HepG2 (cell line): ENCODE data around the gene ING5. TPM values are rescaled to one million over a fixed set of nuclear protein-coding genes. Genes with fewer than 3 reads are reported as not detected.

Experiments used
- AHR ChIP-seq: IDR thresholded peaks from 2 replicates; pipeline ENCODE4 v1.6.1; 2018; ENCODE audit warnings: missing genetic modification reagents, missing compliant biosample characterization
- EED ChIP-seq: sonication (generic); formaldehyde crosslinking; IDR thresholded peaks from 2 replicates; pipeline ENCODE4 v1.5.0; 2020; ENCODE audit warnings: mild to moderate bottlenecking, missing genetic modification reagents
- FOXP1 ChIP-seq, 2 experiments: fragments of 450-650 bp in 1 of 2; IDR thresholded peaks; 2 replicates each; pipeline ENCODE4 v1.6.1; 2017 to 2018; ENCODE audit warnings: antibody characterized with exemption in 1 of 2
- HNF4G ChIP-seq, 2 experiments: sonication (generic) in 1 of 2; formaldehyde crosslinking in 1 of 2; IDR thresholded peaks; 2 replicates each; pipeline versions ENCODE4 v1.4.0 to v1.6.1; 2011 to 2020; ENCODE audit warnings: borderline replicate concordance in 2 of 2, low read depth in 2 of 2, mild to moderate bottlenecking in 2 of 2, low read length in 1 of 2, missing genetic modification reagents in 1 of 2, moderate library complexity in 1 of 2
- MED8 ChIP-seq: sonication (generic); formaldehyde crosslinking; IDR thresholded peaks from 2 replicates; pipeline ENCODE4 v1.8.1; 2023; ENCODE audit warnings: mild to moderate bottlenecking, missing genetic modification reagents; ENCODE audit not compliant: insufficient replicate concordance
- MTA1 ChIP-seq: sonication (generic); formaldehyde crosslinking; IDR thresholded peaks from 2 replicates; pipeline ENCODE4 v1.4.0; 2020; ENCODE audit warnings: missing genetic modification reagents, mild to moderate bottlenecking, borderline replicate concordance
- RXRB ChIP-seq: IDR thresholded peaks from 2 replicates; pipeline ENCODE4 v1.6.1; 2016; ENCODE audit warnings: borderline replicate concordance, missing genetic modification reagents, missing compliant biosample characterization
- SNAPC4 ChIP-seq: sonication (generic); formaldehyde crosslinking; IDR thresholded peaks from 2 replicates; pipeline ENCODE4 v1.4.0; 2020; ENCODE audit warnings: mild to moderate bottlenecking, missing genetic modification reagents
- TBX2 ChIP-seq: sonication (generic); formaldehyde crosslinking; IDR thresholded peaks from 2 replicates; pipeline ENCODE4 v1.5.0; 2020; ENCODE audit warnings: missing genetic modification reagents, mild to moderate bottlenecking, borderline replicate concordance
- ZBTB7B ChIP-seq: sonication (generic); formaldehyde crosslinking; IDR thresholded peaks from 2 replicates; pipeline ENCODE4 v1.4.0; 2020; ENCODE audit warnings: missing genetic modification reagents
- ZHX1 ChIP-seq: sonication (generic); formaldehyde crosslinking; IDR thresholded peaks from 2 replicates; pipeline ENCODE4 v1.8.1; 2022; ENCODE audit warnings: low read depth, mild to moderate bottlenecking, missing genetic modification reagents
- ZNF772 ChIP-seq: sonication (generic); formaldehyde crosslinking; IDR thresholded peaks from 2 replicates; pipeline ENCODE4 v1.5.0; 2020; ENCODE audit warnings: mild to moderate bottlenecking, missing genetic modification reagents
- ZNF883 ChIP-seq: sonication (generic); formaldehyde crosslinking; IDR thresholded peaks from 2 replicates; pipeline ENCODE4 v1.5.1; 2020; ENCODE audit warnings: mild to moderate bottlenecking, missing genetic modification reagents; ENCODE audit errors: not compliant biosample characterization
- polyA plus RNA-seq, 8 experiments: library from polyadenylated mRNA; depleted of rRNA in 3 of 8; stranded (reverse) in 7 of 8; unstranded in 1 of 8; fragments of >200 nt; fragmentation: Illumina TruSeq in 4 of 8; extraction: Trizol in 4 of 8; gene quantifications; 2 replicates each; pipeline versions ENCODE4 v1.2.1 to v1.2.3, GENCODE V29; 2011 to 2016; ENCODE audit warnings: low read depth in 4 of 8, missing spikeins in 1 of 8, mixed read lengths in 1 of 8; ENCODE audit not compliant: insufficient read depth in 1 of 8
- total RNA-seq, 5 experiments: library from RNA; depleted of rRNA; stranded (reverse); fragments of >200 nt; fragmentation: Illumina TruSeq; extraction: Trizol; gene quantifications; 2 replicates each; pipeline ENCODE4 v1.2.3, GENCODE V29; 2016; ENCODE audit warnings: low read depth in 1 of 5
- TF ChIP-seq, protein P1 (sequence below): sonication (generic); formaldehyde crosslinking; IDR thresholded peaks from 2 replicates; pipeline ENCODE4 v1.5.1; 2020; ENCODE audit warnings: mild to moderate bottlenecking, missing genetic modification reagents, moderate library complexity

The ING5 gene
- total and polyA plus RNA-seq, 2 of the 13 experiments (the other 11 are each of a cell fraction or from before 2014, with no cell fraction given): 61.9 to 71.9 TPM

GRCh38 chr2:241775223-241776177, 73.7 kb downstream of the ING5 start (continued):
- TF ChIP-seq HNF4G (IDR thresholded peaks at IDR 0.05; ENCODE audit: borderline replicate concordance, low read depth, low read length) (peak; percentile 42; the same call in 1 of the 2 replicates), HNF4G (CRISPR knock-in tag; IDR thresholded peaks at IDR 0.05; ENCODE audit: borderline replicate concordance, low read depth) (peak; percentile 91; the same call in 1 of the 2 replicates), SNAPC4 (no peak), MED8 (CRISPR knock-in tag) (no peak), ZNF883 (CRISPR knock-in tag) (peak; percentile 32), TBX2 (CRISPR knock-in tag) (peak; percentile 73), ZHX1 (CRISPR knock-in tag) (peak; percentile 37; the same call in 1 of the 2 replicates), ZBTB7B (CRISPR knock-in tag) (peak; percentile 6; the same call in 1 of the 2 replicates), EED (CRISPR knock-in tag) (peak; percentile 72), AHR (CRISPR knock-in tag) (0 out of 2 replicates have a peak, but pooled peaks have one; percentile 35), ZNF772 (CRISPR knock-in tag) (peak; percentile 63; the same call in 1 of the 2 replicates), MTA1 (CRISPR knock-in tag) (peak; percentile 77; the same call in 1 of the 2 replicates), RXRB (CRISPR knock-in tag) (no peak; the same call in none of the 2 replicates), FOXP1 (IDR thresholded peaks at IDR 0.05) (no peak), FOXP1 (CRISPR knock-in tag; IDR thresholded peaks at IDR 0.05) (0 out of 2 replicates have a peak, but pooled peaks have one; percentile 11)
- TF ChIP-seq, protein P1, sequence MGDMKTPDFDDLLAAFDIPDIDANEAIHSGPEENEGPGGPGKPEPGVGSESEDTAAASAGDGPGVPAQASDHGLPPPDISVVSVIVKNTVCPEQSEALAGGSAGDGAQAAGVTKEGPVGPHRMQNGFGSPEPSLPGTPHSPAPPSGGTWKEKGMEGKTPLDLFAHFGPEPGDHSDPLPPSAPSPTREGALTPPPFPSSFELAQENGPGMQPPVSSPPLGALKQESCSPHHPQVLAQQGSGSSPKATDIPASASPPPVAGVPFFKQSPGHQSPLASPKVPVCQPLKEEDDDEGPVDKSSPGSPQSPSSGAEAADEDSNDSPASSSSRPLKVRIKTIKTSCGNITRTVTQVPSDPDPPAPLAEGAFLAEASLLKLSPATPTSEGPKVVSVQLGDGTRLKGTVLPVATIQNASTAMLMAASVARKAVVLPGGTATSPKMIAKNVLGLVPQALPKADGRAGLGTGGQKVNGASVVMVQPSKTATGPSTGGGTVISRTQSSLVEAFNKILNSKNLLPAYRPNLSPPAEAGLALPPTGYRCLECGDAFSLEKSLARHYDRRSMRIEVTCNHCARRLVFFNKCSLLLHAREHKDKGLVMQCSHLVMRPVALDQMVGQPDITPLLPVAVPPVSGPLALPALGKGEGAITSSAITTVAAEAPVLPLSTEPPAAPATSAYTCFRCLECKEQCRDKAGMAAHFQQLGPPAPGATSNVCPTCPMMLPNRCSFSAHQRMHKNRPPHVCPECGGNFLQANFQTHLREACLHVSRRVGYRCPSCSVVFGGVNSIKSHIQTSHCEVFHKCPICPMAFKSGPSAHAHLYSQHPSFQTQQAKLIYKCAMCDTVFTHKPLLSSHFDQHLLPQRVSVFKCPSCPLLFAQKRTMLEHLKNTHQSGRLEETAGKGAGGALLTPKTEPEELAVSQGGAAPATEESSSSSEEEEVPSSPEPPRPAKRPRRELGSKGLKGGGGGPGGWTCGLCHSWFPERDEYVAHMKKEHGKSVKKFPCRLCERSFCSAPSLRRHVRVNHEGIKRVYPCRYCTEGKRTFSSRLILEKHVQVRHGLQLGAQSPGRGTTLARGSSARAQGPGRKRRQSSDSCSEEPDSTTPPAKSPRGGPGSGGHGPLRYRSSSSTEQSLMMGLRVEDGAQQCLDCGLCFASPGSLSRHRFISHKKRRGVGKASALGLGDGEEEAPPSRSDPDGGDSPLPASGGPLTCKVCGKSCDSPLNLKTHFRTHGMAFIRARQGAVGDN (CRISPR knock-in tag): peak; percentile 77
